NCI-H748 (cell line): Measurements from ENCODE around the gene PSAT1.
"Not testable (repeated sequence)": the region's sequence is repeated elsewhere in the genome, so short reads cannot be mapped to it uniquely, and the experiment has no call there.

Experiments used
- DNase-seq: peaks from one replicate; lab custom pipeline; 2025; ENCODE audit not compliant: unreplicated experiment; lab: John Stamatoyannopoulos, UW

Gene PSAT1

GRCh38 chr9:78296893-78297671 lies at the start of gene PSAT1:
Gene PSAT1 (plus strand): TSS chr9:78297125. CDS start chr9:78297211, 86 bp downstream.
- DNase-seq, result peak; percentile 99

DNA sequence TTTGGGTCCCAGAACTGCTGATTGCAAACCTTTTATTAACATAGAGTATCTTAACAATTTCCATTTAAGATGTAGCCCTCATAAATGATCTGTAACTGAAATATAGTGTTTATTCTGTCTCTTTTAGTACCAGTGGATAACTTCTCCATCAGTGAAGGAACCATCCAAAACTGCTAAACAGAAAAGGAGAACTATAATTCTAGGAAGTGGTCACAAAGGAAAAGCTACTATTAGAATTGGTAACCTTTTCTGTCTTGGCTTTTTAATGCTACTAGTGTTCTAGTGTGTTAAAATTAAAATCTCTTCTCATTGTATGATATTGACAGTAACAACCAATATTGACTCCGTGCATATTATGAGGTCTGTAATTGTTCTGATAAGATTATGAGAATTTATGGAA lies 48.3 kb upstream of the PSAT1 start:
- DNase-seq, result no peak

DNA sequence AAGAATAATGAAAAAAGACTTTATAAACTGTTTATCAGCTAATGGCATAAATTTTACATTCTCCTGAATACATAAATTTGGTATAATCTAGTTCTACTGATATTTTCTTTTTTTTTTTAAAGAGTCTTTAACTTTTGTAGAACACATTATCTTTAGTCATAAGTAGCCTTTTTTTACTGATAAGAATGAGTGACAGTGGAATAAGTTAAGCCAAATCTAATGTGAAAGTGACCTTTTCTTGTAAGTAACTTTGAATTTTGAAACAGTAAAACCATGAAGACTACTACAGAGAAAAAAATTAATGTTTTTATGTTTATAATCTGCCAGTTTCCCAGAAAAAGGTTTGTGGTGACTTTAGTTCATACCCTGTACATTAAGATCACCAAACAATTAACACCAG lies 47.4 kb upstream of the PSAT1 start:
- DNase-seq, result no peak

- no peak for DNase-seq
Observed at GRCh38 chr9:78252616-78253015, 44.3 kb upstream of the PSAT1 start.

GRCh38 chr9:78253285-78253684 lies 43.6 kb upstream of the PSAT1 start:
- no peak for DNase-seq

DNA sequence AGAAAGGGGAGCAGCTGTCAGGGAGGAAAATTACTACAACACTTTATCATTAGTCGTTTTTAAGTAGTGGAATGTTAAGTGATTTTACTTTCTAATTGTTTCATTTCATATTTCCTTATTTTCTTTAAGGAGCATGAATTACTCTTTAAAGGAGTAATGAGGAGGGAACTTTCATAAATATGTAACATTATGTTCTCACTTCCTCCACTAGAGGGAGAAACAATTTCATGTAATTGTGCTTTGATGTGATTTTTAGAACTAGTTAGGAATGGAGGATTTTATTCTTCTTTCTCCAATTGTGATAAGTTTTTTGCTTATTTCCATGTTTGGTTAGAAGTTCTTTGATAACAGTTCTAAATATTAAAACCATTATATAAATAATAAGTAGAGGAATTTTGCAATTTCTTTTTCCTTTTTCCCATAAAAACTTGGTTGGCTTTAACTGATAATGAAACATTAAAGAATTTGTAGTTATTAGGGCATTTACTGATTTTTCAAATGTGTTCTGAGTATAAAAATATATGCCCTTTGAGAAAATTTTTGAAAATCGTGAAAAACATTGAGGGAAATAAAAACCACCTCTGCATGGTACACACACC lies 35.4 kb upstream of the PSAT1 start:
- DNase-seq, result peak; percentile 19

- DNase-seq, result no peak
Observed at GRCh38 chr9:78262655-78263054, 34.3 kb upstream of the PSAT1 start.

GRCh38 chr9:78267889-78268288 lies 29.0 kb upstream of the PSAT1 start:
- no peak for DNase-seq

- no peak for DNase-seq
Observed at GRCh38 chr9:78269784-78270183, 27.1 kb upstream of the PSAT1 start.

DNA sequence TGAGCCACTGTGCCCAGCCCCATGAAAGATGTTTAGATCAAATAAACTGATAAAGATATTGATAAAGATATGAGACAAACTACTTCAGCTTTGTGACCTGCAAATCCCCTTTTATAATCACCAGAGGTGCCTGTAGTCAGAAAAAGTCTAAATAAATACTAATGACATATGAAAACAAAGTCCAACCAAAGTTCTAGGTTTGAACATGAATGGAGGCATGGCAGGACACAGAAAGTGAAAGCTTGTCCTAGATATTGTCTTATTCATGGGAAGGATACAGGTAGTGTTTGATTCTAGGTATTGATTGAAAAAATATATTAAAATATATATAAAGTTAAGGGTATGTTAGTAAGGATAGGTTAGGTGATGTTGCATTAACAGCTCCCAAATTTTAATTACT lies 24.6 kb upstream of the PSAT1 start:
- DNase-seq, result no peak

- DNase-seq, result no peak
Observed at GRCh38 chr9:78273761-78274160, 23.2 kb upstream of the PSAT1 start.

- DNase-seq, result no peak
Observed at GRCh38 chr9:78278177-78278777, 18.6 kb upstream of the PSAT1 start.

DNA sequence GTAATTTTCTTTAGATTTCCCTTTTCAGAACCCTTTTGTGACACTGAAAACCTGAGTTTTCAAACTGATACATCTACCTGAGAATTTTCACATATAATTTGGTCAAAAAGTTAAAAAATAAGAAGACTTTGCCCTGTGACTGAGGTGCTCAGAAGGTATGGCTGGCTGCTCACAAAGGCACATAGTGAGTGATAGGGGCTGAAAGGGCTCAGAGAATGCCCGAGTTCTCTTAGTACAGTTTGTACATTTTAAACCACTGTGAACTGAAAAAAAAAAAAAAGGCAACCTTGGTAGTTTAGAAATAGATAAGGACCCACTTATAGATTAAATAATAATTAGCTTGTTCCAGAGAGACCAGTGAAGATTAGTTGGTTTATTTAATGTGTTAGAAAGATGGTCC lies 18.1 kb upstream of the PSAT1 start:
- no peak for DNase-seq

DNA sequence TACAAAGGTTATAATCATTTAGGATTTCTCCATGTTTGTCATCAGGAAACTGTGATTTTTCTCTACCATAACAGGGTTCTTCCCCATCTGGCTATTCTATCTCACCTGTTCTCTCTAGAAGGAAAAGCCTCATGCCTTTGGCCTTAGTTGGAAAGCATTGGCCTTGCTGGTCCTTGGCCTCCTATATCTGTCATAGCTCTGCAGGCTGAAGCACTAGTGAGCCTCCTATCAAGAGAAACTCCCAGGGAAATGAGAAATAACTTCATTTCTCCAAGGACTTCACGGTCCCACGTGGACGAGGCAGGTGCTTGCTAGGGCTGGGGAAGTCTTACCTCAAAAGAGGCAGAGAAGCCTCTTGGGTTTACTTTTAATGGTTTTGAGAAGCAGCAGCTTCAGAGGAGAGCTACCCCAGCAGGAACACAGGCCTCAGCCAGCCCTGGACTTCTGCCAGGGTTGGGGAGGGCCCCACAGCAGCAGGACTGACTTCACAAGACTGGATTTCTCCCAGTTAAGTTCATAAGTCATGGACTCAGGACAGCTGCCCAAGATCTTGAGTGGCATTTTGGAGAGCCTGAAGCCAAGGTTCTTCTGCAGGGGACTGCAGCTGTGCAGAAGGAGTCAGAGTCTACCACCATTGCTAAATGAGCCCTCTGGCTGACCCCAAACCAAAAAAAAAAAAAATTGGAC lies 15.8 kb upstream of the PSAT1 start:
- no peak for DNase-seq

GRCh38 chr9:78284181-78284580 lies 12.7 kb upstream of the PSAT1 start:
- not testable (repeated sequence) for DNase-seq

DNA sequence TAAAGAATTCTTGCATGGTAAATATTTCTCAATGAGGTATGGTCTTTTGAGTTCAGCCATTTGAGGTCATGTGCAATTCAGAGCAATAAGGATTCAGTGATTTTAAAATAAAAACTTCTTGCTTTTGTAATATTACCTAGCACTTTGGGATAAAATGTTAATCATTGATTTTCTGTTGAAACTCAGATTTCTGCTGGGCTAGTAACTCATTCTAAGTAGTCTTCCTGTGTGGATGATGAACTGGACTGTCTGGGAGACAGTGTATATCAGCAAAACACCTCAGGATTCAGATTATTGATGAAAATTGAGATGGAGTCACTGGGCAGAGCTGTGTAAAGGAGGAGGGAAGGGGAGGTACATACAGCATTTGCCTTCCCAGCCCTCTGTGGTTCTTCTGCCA lies 10.8 kb upstream of the PSAT1 start:
- DNase-seq, result no peak

GRCh38 chr9:78286946-78287388 lies 10.0 kb upstream of the PSAT1 start:
- no peak for DNase-seq

- no peak for DNase-seq
Observed at GRCh38 chr9:78288214-78288892, 8.6 kb upstream of the PSAT1 start.

- no peak for DNase-seq
Observed at GRCh38 chr9:78289474-78289873, 7.5 kb upstream of the PSAT1 start.

DNA sequence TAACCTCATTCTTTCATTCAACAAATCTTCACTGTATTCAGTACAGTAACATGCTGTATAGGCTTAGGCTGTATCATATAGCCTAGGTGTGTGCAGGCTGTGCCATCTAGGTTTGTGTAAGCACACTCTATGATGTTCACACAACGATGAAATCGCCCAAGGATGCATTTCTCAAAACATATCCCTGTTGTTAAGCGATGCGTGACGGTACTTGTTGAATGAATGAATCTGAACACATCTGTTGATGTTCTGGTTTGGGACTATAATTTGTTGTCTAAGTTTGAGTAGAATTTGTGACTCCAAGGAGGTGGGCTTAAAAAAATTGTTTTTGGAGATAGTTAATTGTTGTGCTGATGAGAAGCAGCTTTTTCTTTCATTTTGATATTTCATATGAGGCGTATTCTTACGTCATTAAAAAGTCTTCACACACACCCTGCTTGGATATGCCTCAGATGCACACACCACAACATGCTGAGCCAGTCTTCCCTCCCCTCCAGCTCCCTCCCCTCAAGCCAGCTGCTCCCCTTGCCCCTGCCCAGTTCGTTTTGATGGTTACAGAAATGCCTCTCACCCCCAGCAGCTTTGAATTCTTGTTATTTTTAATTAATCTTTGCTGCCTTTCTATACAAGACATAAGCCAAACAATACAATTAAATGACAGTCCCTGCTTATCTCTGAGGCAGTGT lies 5.5 kb upstream of the PSAT1 start:
- peak; percentile 19 for DNase-seq

- no peak for DNase-seq
Observed at GRCh38 chr9:78292026-78292425, 4.9 kb upstream of the PSAT1 start.
